GM21381 (cell line): ENCODE results near the gene SMOC2.
"Not testable (repeated sequence)": the region's sequence is repeated elsewhere in the genome, so short reads cannot be mapped to it uniquely, and the experiment has no call there.

ENCODE experiments used
- ATAC-seq: cut with Tn5 transposase; IDR thresholded peaks from one replicate; pipeline ENCODE4 v1.9.1; 2021; ENCODE audit warnings: mild to moderate bottlenecking, moderate library complexity; ENCODE audit not compliant: unreplicated experiment

SMOC2 gene

GRCh38 chr6:168598251-168599117, 157.5 kb downstream of the SMOC2 start:
- no peak for ATAC-seq

DNA sequence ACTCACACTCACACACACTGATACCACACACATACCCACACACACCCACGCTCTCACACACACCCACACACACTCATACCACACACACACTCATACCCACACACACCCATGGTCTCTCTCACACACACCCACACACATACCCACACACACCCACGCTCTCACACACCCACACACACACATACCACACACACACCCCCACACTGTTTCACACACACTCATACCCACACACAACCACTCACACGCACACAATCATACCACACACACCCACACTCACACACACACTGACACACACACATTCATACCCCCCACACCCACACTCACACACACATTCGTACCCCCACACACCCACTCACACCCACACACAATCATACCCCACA, 158.1 kb downstream of the SMOC2 start:
- ATAC-seq: no peak

- no peak for ATAC-seq
Observed at GRCh38 chr6:168599769-168600330, 158.9 kb downstream of the SMOC2 start.

- no peak for ATAC-seq
Observed at GRCh38 chr6:168600381-168600780, 159.4 kb downstream of the SMOC2 start.

DNA sequence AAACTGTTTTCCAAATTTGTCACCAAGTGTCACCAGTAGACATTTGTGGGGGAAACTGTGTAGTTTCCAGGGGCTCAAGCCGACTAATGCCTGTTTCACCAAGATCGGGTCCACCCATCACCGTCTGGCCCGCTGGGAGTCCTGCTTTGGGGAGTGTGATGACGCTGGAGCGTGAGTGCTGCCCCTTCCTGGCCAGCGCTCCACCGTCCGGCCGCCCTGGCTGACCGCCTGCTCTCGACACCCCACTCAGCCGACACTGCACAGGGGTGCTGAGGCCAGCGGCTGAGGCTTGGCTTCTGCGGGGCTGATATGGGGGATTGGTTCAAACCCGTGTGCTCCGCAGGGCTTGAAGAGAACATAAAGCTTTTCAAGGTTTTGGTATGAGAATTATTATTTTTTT, 160.1 kb downstream of the SMOC2 start:
- ATAC-seq: no peak

DNA sequence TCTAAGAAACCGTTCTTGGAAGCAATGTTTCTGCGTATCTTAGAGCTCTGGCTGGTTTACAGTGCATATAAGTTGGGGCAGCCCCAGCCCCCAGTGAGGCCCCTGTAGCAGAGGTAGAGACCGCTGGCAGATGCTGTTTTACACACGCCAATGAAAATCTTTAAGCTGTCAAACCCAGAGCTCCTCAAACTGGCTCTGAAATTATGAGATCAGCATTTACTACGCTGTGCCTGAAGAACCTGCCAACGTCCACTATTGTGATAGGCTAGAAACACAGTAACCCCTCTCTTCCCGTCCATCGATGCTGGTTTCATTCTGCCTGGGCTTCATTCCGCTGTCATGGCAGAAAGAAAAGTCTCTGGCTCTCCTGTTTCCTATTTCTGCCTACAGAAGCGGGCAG, 160.6 kb downstream of the SMOC2 start:
- ATAC-seq: no peak

GRCh38 chr6:168602576-168602975, 161.6 kb downstream of the SMOC2 start:
- no peak for ATAC-seq

DNA sequence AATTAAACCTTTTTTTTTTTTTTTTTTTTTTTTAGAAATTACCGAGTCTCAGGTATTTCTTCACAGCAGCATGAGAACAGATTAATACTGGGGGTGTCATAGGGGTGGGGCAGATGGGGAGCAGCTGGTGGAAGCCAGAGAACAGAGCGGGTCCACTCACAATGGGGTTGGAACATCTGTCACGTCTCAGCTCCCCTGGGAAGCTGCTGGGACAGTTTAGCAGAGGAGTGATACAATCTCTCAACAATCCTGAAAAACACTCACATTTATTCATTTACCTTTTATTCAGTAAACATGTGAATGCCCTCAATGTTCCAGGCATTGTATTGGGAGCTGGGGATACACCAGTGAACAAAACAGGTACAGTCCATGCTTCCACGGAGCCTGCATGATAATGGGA, 162.2 kb downstream of the SMOC2 start:
- ATAC-seq: no peak

- ATAC-seq: no peak
Observed at GRCh38 chr6:168605964-168606363, 165.0 kb downstream of the SMOC2 start.

GRCh38 chr6:168606722-168607121, 165.7 kb downstream of the SMOC2 start:
- no peak for ATAC-seq

GRCh38 chr6:168607272-168608112, 166.5 kb downstream of the SMOC2 start:
- no peak for ATAC-seq

DNA sequence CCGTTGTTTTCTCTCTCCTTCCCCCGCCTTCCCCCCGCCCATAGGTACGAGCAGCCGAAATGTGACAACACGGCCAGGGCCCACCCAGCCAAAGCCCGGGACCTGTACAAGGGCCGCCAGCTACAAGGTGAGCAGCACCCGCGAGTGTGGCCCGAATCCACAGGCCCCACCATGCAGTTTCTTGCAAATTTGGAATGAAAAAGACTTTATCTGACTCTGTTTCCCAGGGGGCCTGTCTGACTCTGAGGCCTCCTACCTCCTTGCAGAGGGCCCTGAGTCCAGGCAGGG, 167.1 kb downstream of the SMOC2 start:
- ATAC-seq: no peak

- no peak for ATAC-seq
Observed at GRCh38 chr6:168609026-168609685, 168.2 kb downstream of the SMOC2 start.

GRCh38 chr6:168609914-168610490, 169.0 kb downstream of the SMOC2 start:
- no peak for ATAC-seq

DNA sequence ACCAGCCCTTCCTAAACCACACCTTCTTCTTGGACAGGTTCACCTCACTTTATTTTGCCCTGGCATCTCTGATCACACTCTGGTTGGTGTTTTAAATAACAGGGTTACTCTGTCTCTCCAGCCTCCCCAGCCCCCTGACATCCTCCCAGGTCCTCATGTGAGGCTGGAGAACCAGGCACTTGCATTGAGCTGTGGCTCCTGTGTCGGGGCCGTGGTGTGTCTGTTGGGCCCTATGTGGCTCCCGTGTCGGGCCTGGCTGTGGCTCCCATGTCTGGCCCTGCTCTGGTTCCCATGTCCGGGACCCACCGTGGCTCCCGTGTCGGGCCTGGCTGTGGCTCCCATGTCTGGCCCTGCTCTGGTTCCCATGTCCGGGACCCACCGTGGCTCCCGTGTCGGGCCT, 170.0 kb downstream of the SMOC2 start:
- ATAC-seq: not testable (repeated sequence)

DNA sequence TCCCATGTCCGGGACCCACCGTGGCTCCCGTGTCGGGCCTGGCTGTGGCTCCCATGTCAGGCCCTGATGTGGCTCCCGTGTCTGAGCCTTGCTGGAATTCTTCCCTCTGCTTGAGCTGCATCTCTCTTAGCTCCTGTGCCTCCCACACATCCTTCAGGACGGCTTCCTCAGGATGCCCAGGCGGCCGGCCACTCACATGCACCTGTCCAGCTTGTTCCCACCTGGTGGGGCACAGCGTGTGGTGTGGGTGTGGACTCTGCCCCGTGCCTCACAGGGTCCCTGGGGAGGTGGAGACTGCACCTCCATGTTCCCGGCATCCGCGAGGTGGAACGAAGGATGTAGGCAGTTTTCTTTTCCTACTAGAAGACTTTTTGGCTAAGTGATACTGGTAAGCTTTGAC, 170.7 kb downstream of the SMOC2 start:
- ATAC-seq: no peak

GRCh38 chr6:168612586-168612985, 171.6 kb downstream of the SMOC2 start:
- ATAC-seq: no peak

DNA sequence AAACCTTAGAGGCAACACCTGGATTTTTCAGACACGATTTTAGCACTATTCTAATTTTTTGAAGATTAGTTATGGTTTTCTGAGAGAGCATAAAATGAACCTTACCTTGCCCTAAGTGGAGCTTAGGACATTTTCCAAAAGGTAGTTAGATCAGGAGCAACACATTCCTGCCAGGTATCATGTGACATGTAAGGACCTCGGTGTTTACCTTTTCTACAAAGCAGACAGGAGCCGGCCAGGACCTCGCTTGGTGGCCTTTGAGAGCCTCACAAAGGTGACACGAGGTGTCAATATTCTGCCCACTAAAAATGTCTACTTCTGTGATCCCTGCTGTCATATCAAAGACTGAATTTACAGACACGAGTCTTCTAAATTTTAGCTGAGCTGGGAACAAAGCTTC, 174.9 kb downstream of the SMOC2 start:
- ATAC-seq: no peak

- no peak for ATAC-seq
Observed at GRCh38 chr6:168616816-168617765, 176.1 kb downstream of the SMOC2 start.
